GM21576 (cell line): Measurements from ENCODE around the gene SLC40A1.
"Not testable (repeated sequence)": the region's sequence is repeated elsewhere in the genome, so short reads cannot be mapped to it uniquely, and the experiment has no call there.

Experiments
- ATAC-seq: cut with Tn5 transposase; IDR thresholded peaks from one replicate; pipeline ENCODE4 v1.9.1; 2021; ENCODE audit warnings: mild to moderate bottlenecking, moderate library complexity; ENCODE audit not compliant: unreplicated experiment

Gene SLC40A1

GRCh38 chr2:189601652-189602051 is 21.1 kb upstream of the SLC40A1 start:
- not testable (repeated sequence) for ATAC-seq

- ATAC-seq, result no peak
These were observed 20.5 kb upstream of the SLC40A1 start for GRCh38 chr2:189601043-189601442.

- ATAC-seq, result no peak
These were observed 18.7 kb upstream of the SLC40A1 start for GRCh38 chr2:189599245-189599644.

DNA sequence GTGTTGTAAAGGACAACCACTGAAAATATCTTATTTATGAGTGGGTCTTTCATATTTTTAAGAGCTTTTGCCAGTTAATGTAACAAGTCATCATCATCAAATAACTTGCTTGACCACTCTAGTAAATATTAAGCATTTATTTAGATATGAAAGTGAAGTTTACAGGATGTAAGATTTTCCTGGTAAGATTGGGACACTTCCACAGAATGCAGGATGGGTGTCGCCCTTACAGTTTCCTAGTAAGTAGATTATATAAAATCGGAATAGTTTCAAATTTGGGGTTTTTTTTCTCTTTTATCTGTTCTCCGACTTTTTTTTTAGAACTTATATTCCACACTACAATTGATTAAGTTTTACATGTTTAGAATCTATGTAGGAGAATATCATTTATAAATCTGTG is 14.8 kb upstream of the SLC40A1 start:
- ATAC-seq, result no peak

DNA sequence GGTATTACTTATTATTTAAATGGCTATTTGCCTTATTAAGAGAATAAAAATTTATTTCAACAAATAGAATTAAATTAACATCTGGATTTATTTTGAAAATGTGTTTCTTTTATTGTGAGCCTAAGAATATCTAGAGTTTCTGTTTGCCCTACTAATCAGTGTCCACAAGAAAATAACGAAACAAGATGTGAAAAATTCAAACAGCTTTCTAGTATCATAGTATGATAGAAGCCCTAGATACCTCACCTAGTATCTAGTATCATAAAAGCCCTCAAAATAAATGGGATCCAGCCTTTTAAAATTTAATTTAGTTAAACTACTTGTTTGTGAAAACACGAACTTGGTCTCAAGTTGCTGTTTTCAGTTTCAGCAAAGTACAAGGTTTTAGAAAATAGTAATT is 13.7 kb upstream of the SLC40A1 start:
- no peak for ATAC-seq

- ATAC-seq, result no peak
These were observed 12.5 kb upstream of the SLC40A1 start for GRCh38 chr2:189593115-189593514.

DNA sequence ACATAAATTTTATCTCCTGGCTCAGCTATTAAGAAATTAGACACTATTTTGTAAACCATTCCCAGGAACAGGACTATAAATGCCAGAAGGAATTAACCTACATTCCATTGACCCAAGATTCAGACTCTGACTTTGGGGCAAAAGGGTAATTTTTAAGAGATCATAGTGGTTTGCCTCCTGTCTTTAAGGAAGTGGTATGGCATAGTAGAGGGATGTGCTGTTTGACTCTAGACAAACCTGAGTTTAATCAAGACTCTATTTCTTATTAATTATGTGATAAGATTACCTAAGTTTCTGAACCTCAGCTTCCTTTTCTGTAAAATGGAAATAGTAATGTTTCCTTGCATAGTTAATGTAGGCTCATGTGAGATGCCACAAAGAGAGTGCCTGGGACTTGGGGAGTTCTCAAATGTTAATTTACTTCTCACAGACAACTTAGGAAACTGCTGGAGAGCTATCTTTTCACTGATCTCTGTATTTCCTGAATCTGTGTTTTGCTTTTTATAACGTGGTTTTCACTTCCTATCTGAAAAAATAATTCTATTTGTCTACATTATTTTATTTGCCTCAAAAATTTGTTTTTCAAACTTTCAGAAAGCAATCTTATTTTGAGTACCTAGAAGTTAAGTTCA is 11.9 kb upstream of the SLC40A1 start:
- ATAC-seq, result no peak

GRCh38 chr2:189587780-189588179 is 7.2 kb upstream of the SLC40A1 start:
- no peak for ATAC-seq

DNA sequence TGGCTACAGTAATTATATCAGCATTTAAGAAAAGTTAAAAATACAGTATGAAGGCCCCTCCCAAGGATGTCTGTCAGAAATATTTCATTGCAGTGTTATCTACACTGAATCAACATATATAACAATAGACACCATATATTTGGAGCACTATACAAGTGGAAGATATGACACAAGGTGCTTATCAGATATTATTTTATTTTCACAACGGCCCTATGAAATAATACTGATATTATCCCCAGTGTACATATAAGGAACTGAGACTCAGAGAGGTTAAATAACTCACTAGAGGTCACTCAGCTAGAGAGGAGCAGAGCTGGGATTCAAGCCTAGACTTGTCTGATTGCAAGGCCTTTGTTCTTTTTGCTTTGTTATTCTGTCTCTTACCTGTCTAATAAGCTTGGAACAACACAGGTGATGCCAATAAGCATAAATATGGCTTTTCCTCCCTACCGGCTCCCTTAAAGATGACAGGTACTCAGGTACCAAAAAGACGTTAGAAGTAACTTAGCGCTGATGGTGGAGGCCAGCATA is 4.7 kb upstream of the SLC40A1 start:
- ATAC-seq, result no peak

- no peak for ATAC-seq
These were observed 4.1 kb upstream of the SLC40A1 start for GRCh38 chr2:189584686-189585085.

GRCh38 chr2:189583227-189584198 is 2.9 kb upstream of the SLC40A1 start:
- ATAC-seq, result no peak

DNA sequence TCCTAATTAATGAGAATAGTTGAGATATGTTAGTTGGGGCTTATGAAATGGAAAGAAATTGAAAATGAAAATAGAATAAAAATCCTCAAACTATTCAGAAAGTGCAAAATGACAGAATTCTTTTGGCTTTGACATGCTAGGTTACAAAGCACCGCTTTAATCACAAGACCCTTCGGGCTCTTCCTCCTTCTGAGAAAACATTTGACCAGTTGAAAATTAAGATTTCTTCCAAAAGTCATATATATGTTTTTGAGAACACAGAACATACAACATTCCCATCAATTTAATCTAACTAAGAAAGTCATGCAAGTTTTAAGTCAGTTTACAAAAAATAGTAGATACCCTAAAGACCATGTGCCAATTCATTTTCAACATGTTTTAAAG is 2.2 kb upstream of the SLC40A1 start:
- no peak for ATAC-seq

DNA sequence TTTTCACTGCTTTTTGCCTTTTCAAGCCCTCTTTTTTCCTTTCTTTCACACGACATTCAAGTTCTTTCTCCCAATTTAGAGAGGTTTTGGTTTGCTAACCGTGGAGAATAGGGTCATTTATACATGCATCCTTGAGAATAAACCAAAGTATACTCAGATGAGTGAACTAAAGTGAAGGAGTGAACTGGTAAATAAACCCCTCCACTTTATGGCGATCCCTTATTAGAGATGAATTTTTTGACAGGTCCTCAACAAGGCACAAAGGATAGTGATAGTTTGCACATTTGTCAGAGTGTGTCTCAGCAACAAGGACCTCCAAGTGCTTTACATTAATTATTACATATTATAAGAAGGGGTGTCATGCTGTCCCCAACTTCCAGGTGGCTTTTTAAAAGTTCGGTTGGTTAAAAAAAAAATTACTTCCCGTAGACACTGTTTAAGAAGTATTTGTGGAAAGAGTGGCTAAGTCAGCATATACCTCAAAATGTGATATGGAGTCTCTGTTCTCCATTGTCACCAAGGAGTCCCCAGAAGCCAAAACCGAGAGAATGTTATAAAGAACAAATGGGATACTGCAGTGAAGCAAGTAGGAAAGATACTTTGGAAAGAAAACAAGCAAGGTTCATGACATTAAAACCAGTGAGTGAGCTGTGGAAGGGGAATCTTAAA is 1.7 kb upstream of the SLC40A1 start:
- no peak for ATAC-seq

DNA sequence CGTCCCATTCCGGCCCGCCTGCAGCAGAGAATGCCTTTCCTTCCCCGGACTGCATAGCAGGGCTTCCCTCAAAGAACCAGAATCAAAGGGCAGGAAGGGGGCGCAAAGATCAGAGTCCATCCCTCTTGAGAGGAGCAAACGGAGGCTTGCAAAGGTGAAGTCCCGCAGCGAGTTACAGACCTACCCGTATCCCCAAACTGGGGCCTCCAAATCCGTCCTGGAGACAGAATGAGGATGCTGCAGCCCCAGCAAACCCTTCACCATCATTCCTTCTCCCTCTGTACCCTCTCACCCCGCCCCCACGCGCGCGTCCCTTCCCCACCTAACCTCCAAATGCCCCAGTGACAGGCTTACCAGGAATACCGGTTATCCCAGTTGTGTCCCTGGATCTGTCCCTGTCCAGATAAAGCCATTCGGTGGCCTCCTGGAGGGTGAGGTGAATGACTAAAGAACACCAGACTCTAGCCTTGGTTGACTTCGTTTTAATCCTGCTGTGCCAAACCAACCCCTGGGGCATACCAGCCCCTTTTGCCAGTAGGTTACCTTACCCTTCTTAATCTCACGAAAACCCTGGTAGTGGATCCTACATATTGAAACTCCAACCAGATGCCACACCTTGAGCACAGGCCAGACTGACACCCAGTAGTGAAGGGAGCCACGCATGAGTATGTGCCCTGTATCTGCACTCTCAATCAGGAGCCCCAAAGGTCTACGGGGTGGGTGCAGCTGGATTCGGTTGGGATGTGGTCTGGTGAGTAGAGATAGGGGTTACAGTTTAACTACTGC is 961 bp upstream of the SLC40A1 start:
- peak; percentile 13 for ATAC-seq

GRCh38 chr2:189580241-189580651 is 340 bp downstream of the SLC40A1 start:
- ATAC-seq, result peak; percentile 26

- no peak for ATAC-seq
These were observed 900 bp downstream of the SLC40A1 start for GRCh38 chr2:189579585-189580186.

DNA sequence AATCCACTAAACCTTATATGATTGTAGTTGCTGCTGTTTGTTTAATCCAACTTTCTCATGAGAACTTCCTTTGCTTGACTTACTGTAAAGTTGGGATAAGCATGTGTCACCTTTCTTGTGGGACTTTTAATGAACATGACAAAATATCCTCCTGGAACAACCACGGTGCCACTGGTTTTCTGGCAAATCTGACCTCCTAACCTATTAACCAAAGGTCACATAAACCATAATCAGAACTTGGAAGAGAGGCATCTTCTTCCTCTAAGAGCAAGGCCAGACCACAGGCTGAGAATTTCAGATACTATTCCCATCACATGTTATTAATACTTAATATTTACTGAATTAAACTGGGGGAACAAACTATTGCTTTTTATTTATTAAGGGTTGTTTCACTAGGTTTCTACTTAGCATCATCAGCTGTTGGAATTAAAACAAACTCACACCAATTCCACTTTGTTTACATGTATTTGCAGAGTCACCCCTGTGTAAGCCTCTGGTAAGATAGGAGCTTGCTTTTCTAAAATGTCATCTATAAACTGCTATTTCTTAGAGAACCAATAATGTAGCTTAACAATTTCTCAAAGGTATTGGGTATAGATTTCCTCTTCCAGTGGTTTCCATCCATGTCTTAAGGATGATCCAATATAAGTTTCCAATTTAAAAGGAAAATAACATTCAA is 2.2 kb downstream of the SLC40A1 start:
- ATAC-seq, result no peak

DNA sequence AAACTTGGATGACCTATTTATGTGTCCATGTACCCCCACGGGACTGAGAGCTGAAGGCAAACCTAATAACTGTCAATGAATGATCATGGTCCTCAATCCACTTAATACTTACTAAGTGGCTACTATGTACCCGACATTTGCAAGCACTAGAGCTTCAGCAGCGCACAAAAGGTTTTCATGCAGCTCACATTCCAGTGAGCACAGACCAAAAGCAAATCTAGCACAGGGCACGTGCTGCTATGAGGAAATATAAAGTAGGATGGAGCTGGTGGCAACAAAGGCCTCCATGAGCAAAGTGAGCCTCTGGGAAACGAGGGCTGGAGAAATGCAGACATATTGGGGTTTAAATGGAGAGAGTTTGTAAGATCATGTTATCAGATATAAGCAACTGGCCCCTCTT is 3.5 kb downstream of the SLC40A1 start:
- ATAC-seq, result no peak

DNA sequence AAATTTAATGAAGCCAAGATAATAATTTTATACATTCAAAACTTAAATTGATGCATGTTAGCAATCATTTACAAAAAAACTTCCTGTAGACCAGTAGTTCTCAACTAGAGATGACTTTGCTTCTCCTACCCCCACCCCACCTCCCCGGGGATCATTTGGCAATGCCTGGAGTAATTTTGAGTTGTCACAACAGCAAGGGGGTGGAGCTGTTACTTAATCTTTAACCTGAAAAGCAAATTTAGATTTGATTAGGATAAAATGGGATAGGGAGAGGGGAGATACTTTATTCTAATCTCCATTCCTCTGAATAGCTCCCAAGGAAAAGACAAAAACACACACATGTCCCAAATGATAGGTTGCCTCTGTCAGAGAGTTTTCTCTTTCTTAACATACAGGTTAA is 4.2 kb downstream of the SLC40A1 start:
- ATAC-seq, result no peak
